Trophoblast cell (in vitro differentiated cells and primary cell): ENCODE data around the gene GALNT13.

ENCODE experiments used
- DNase-seq, 2 donors: peaks; one replicate each; pipeline ENCODE4 v3.0.0-alpha.2; 2016
- H2AFZ ChIP-seq: 2 replicates; pipeline ENCODE4 v1.6.1; 2013; ENCODE audit warnings: low read length, moderate library complexity, mild to moderate bottlenecking; ENCODE audit not compliant: insufficient read depth, poor library complexity
- H2AK5ac ChIP-seq: 2 replicates; pipeline ENCODE4 v1.6.1; 2013; ENCODE audit warnings: mild to moderate bottlenecking, low read length
- H2BK120ac ChIP-seq: 2 replicates; pipeline ENCODE4 v1.6.1; 2013; ENCODE audit warnings: low read length, mild to moderate bottlenecking, moderate library complexity; ENCODE audit not compliant: insufficient read depth, poor library complexity
- H2BK12ac ChIP-seq: 2 replicates; pipeline ENCODE4 v1.6.1; 2013; ENCODE audit warnings: mild to moderate bottlenecking, low read length, moderate library complexity
- H2BK5ac ChIP-seq: 2 replicates; pipeline ENCODE4 v1.6.1; 2013; ENCODE audit warnings: low read length, low read depth, moderate library complexity, mild to moderate bottlenecking; ENCODE audit not compliant: poor library complexity
- H3K14ac ChIP-seq: 2 replicates; pipeline ENCODE4 v1.6.1; 2013; ENCODE audit warnings: mild to moderate bottlenecking, low read length
- H3K18ac ChIP-seq: 2 replicates; pipeline ENCODE4 v1.6.1; 2013; ENCODE audit warnings: mild to moderate bottlenecking, low read length
- H3K23ac ChIP-seq: 2 replicates; pipeline ENCODE4 v1.6.1; 2013; ENCODE audit warnings: low read length
- H3K27ac ChIP-seq: 2 replicates; pipeline ENCODE4 v1.5.1; 2013; ENCODE audit warnings: low read depth, mild to moderate bottlenecking, inconsistent platforms, low read length, moderate library complexity
- H3K27me3 ChIP-seq: 2 replicates; pipeline ENCODE4 v1.6.1; 2013; ENCODE audit warnings: inconsistent platforms, mild to moderate bottlenecking, low read length, moderate library complexity; ENCODE audit not compliant: insufficient read depth
- H3K36me3 ChIP-seq, 2 experiments: 1 replicate in 1 of 2; 2 replicates in 1 of 2; pipeline ENCODE4 v1.6.1; 2013; ENCODE audit warnings: low read length in 2 of 2, mild to moderate bottlenecking in 2 of 2, moderate library complexity in 1 of 2; ENCODE audit not compliant: insufficient read depth in 2 of 2, control insufficient read depth in 1 of 2
- H3K4ac ChIP-seq: 2 replicates; pipeline ENCODE4 v1.6.1; 2013; ENCODE audit warnings: low read depth, mild to moderate bottlenecking, low read length, moderate library complexity
- H3K4me1 ChIP-seq, 2 experiments: 1 replicate in 1 of 2; 2 replicates in 1 of 2; pipeline ENCODE4 v1.6.1; 2013; ENCODE audit warnings: low read length in 2 of 2, mild to moderate bottlenecking in 2 of 2, moderate library complexity in 1 of 2; ENCODE audit not compliant: insufficient read depth in 2 of 2, control insufficient read depth in 1 of 2
- H3K4me2 ChIP-seq: 2 replicates; pipeline ENCODE4 v1.6.1; 2013; ENCODE audit warnings: inconsistent platforms, mild to moderate bottlenecking, low read length, moderate library complexity
- H3K4me3 ChIP-seq: 2 replicates; pipeline ENCODE4 v1.5.1; 2013; ENCODE audit warnings: mild to moderate bottlenecking, low read depth, low read length, inconsistent platforms
- H3K79me1 ChIP-seq: one replicate; pipeline ENCODE4 v1.6.1; 2013; ENCODE audit warnings: low read length
- H3K79me2 ChIP-seq: 2 replicates; pipeline ENCODE4 v1.6.1; 2013; ENCODE audit warnings: low read length, mild to moderate bottlenecking; ENCODE audit not compliant: control insufficient read depth, insufficient read depth, poor library complexity
- H3K9ac ChIP-seq: 2 replicates; pipeline ENCODE4 v1.6.1; 2013; ENCODE audit warnings: mild to moderate bottlenecking, low read length
- H3K9me3 ChIP-seq: 2 replicates; pipeline ENCODE4 v1.6.1; 2013; ENCODE audit warnings: low read depth, mild to moderate bottlenecking, control low read depth, inconsistent platforms, low read length; ENCODE audit not compliant: insufficient read depth
- H4K12ac ChIP-seq: 2 replicates; pipeline ENCODE4 v1.6.1; 2013; ENCODE audit warnings: low read depth, mild to moderate bottlenecking, low read length, moderate library complexity
- H4K8ac ChIP-seq: 2 replicates; pipeline ENCODE4 v1.6.1; 2013; ENCODE audit warnings: low read depth, mild to moderate bottlenecking, low read length, moderate library complexity
- H4K91ac ChIP-seq: one replicate; pipeline ENCODE4 v1.6.1; 2013; ENCODE audit warnings: low read depth, mild to moderate bottlenecking, low read length, moderate library complexity
- WGBS: extraction: QIAGEN DNeasy Blood & Tissue Kit; methylation state at CpG from one replicate; pipeline ENCODE4 v1.1.7; 2013; ENCODE audit warnings: missing lambda C conversion rate; ENCODE audit not compliant: insufficient read length, insufficient coverage; ENCODE audit errors: extremely low coverage; 5-methylcytosine and 5-hydroxymethylcytosine counted together

Gene GALNT13

GRCh38 chr2:154170400-154170799 lies 298.7 kb downstream of the GALNT13 start:
- H3K23ac ChIP-seq = no peak overlapping the region
- H3K4me2 ChIP-seq = no peak overlapping the region
- H2AK5ac ChIP-seq = no peak overlapping the region
- H3K27ac ChIP-seq = no peak overlapping the region
- WGBS = no CpG with 5 or more reads among the region's 1 CpG
- H3K9me3 ChIP-seq = no peaks in the 10 kb centered on the region
- no peaks in the 10 kb centered on the region for H3K79me1 ChIP-seq
- no peaks in the 10 kb centered on the region for H3K79me2 ChIP-seq
- H3K4me1 ChIP-seq = no peaks in the 10 kb centered on the region
- H3K4ac ChIP-seq = no peak overlapping the region
- H4K12ac ChIP-seq = no peak overlapping the region
- no peak overlapping the region for H3K9ac ChIP-seq
- no peaks in the 10 kb centered on the region for H3K36me3 ChIP-seq
- H3K27me3 ChIP-seq = no peaks in the 10 kb centered on the region
- no peak overlapping the region for H3K4me3 ChIP-seq
- H4K91ac ChIP-seq = no peak overlapping the region
- H2BK5ac ChIP-seq = no peak overlapping the region
- H2BK120ac ChIP-seq = no peak overlapping the region
- H4K8ac ChIP-seq = no peak overlapping the region
- H3K18ac ChIP-seq = no peak overlapping the region
- no peak overlapping the region for H3K14ac ChIP-seq
- H2BK12ac ChIP-seq = no peak overlapping the region
- no peak for DNase-seq
- no peak overlapping the region for H2AFZ ChIP-seq

- no peak overlapping the region for H3K27ac ChIP-seq
- H2BK120ac ChIP-seq = no peak overlapping the region
- H2BK12ac ChIP-seq = no peak overlapping the region
- H2AFZ ChIP-seq = no peak overlapping the region
- no peaks in the 10 kb centered on the region for H3K4me1 ChIP-seq
- no peak overlapping the region for H2AK5ac ChIP-seq
- H3K4ac ChIP-seq = no peak overlapping the region
- H3K4me3 ChIP-seq = no peak overlapping the region
- DNase-seq = no peak
- no peak overlapping the region for H4K8ac ChIP-seq
- H2BK5ac ChIP-seq = no peak overlapping the region
- no peaks in the 10 kb centered on the region for H3K9me3 ChIP-seq
- H4K91ac ChIP-seq = no peak overlapping the region
- H3K79me1 ChIP-seq = no peaks in the 10 kb centered on the region
- no peak overlapping the region for H3K4me2 ChIP-seq
- H3K23ac ChIP-seq = no peak overlapping the region
- no peak overlapping the region for H3K18ac ChIP-seq
- H3K36me3 ChIP-seq = no peaks in the 10 kb centered on the region
- no CpG with 5 or more reads among the region's 2 CpGs for WGBS
- H3K14ac ChIP-seq = no peak overlapping the region
- no peak overlapping the region for H3K9ac ChIP-seq
- no peaks in the 10 kb centered on the region for H3K79me2 ChIP-seq
- H4K12ac ChIP-seq = no peak overlapping the region
- no peaks in the 10 kb centered on the region for H3K27me3 ChIP-seq
Measured at GRCh38 chr2:154173164-154173563, 301.4 kb downstream of the GALNT13 start.

GRCh38 chr2:154173919-154174318 lies 302.2 kb downstream of the GALNT13 start:
- no peak for DNase-seq
- Histone ChIP-seq H2BK12ac (no peak overlapping the region), H2BK5ac (no peak overlapping the region), H3K9me3 (no peaks in the 10 kb centered on the region), H3K4me2 (no peak overlapping the region), H4K8ac (no peak overlapping the region), H4K91ac (no peak overlapping the region), H3K23ac (no peak overlapping the region), H3K27me3 (no peaks in the 10 kb centered on the region), H3K4me1 (no peaks in the 10 kb centered on the region), H4K12ac (no peak overlapping the region), H3K27ac (no peak overlapping the region), H3K4me3 (no peak overlapping the region), H3K36me3 (no peaks in the 10 kb centered on the region), H2BK120ac (no peak overlapping the region), H3K79me2 (no peaks in the 10 kb centered on the region), H2AK5ac (no peak overlapping the region), H3K79me1 (no peaks in the 10 kb centered on the region), H3K4ac (no peak overlapping the region), H2AFZ (no peak overlapping the region), H3K9ac (no peak overlapping the region), H3K18ac (no peak overlapping the region), H3K14ac (no peak overlapping the region)
- WGBS = no CpG with 5 or more reads among the region's 3 CpGs

- Histone ChIP-seq H3K9ac (no peak overlapping the region), H4K12ac (no peak overlapping the region), H2AFZ (no peak overlapping the region), H4K8ac (no peak overlapping the region), H3K27me3 (no peaks in the 10 kb centered on the region), H3K79me2 (no peaks in the 10 kb centered on the region), H2AK5ac (no peak overlapping the region), H2BK12ac (no peak overlapping the region), H3K4me3 (no peak overlapping the region), H3K4me1 (no peaks in the 10 kb centered on the region), H2BK5ac (no peak overlapping the region), H4K91ac (no peak overlapping the region), H3K36me3 (no peaks in the 10 kb centered on the region), H3K18ac (no peak overlapping the region), H3K14ac (no peak overlapping the region), H3K79me1 (no peaks in the 10 kb centered on the region), H3K27ac (no peak overlapping the region), H2BK120ac (no peak overlapping the region), H3K4me2 (no peak overlapping the region), H3K4ac (no peak overlapping the region), H3K23ac (no peak overlapping the region), H3K9me3 (no peaks in the 10 kb centered on the region)
- WGBS = no CpG with 5 or more reads among the region's 5 CpGs
- DNase-seq = no peak
Measured at GRCh38 chr2:154182008-154182407, 310.3 kb downstream of the GALNT13 start.
